CD14-positive monocyte (primary cell): ENCODE results near the gene SUOX. TPM values are rescaled to one million over a fixed set of nuclear protein-coding genes. Genes with fewer than 3 reads are reported as not detected.

ENCODE experiments used
- DNase-seq, 3 donors: peaks; one replicate each; pipeline ENCODE4 v3.0.0-alpha.2; 2011 to 2022
- H2AFZ ChIP-seq: 2 replicates; pipeline ENCODE4 v1.6.0; 2012; ENCODE audit warnings: mild to moderate bottlenecking, low read depth, low read length, inconsistent platforms; ENCODE audit not compliant: insufficient read depth, poor library complexity, severe bottlenecking
- H3K27ac ChIP-seq, 2 donors: 1 replicate in 1 of 2; 2 replicates in 1 of 2; pipeline ENCODE4 v1.5.1; 2012 to 2013; ENCODE audit warnings: low read length in 2 of 2, control low read depth in 1 of 2, inconsistent platforms in 1 of 2, low read depth in 1 of 2, mild to moderate bottlenecking in 1 of 2
- H3K27me3 ChIP-seq, 2 donors: one replicate each; pipeline versions ENCODE4 v1.6.0 to v1.6.1; 2011 to 2013; ENCODE audit warnings: low read length in 2 of 2; ENCODE audit not compliant: control insufficient read depth in 2 of 2, insufficient read depth in 2 of 2
- H3K36me3 ChIP-seq, 2 donors: replicated peaks in 1 of 2; 1 replicate in 1 of 2; 2 replicates in 1 of 2; pipeline versions ENCODE4 v1.5.1 to v1.6.1; 2012 to 2013; ENCODE audit warnings: low read length in 2 of 2, control low read depth in 1 of 2, inconsistent platforms in 1 of 2, mild to moderate bottlenecking in 1 of 2; ENCODE audit not compliant: insufficient read depth in 2 of 2, control insufficient read depth in 1 of 2
- H3K4me1 ChIP-seq, 2 donors: 1 replicate in 1 of 2; 2 replicates in 1 of 2; pipeline versions ENCODE4 v1.5.1 to v1.6.1; 2012 to 2013; ENCODE audit warnings: low read length in 2 of 2, control low read depth in 1 of 2, inconsistent platforms in 1 of 2, mild to moderate bottlenecking in 1 of 2, moderate library complexity in 1 of 2; ENCODE audit not compliant: insufficient read depth in 2 of 2, control insufficient read depth in 1 of 2
- H3K4me2 ChIP-seq: replicated peaks from 2 replicates; pipeline ENCODE3; 2012; ENCODE audit warnings: low read length, moderate library complexity, mild to moderate bottlenecking; ENCODE audit not compliant: poor library complexity, severe bottlenecking; ENCODE audit errors: extremely low read depth
- H3K4me3 ChIP-seq, 3 experiments: fragments of 200-600 bp in 1 of 3; sonication (generic) in 1 of 3; replicated peaks in 1 of 3; 1 replicate in 2 of 3; 2 replicates in 1 of 3; pipeline ENCODE4 v1.5.1; 2011 to 2013; ENCODE audit warnings: low read length in 3 of 3, mild to moderate bottlenecking in 3 of 3, control low read depth in 2 of 3, low read depth in 2 of 3, inconsistent platforms in 1 of 3, moderate library complexity in 1 of 3
- H3K79me2 ChIP-seq: 2 replicates; pipeline ENCODE4 v1.6.0; 2012; ENCODE audit warnings: mild to moderate bottlenecking, control low read depth, inconsistent platforms, low read length, moderate library complexity; ENCODE audit not compliant: insufficient read depth
- H3K9ac ChIP-seq: 2 replicates; pipeline ENCODE4 v1.6.0; 2017; ENCODE audit warnings: low read length, mild to moderate bottlenecking; ENCODE audit not compliant: insufficient read depth, poor library complexity, severe bottlenecking
- H3K9me3 ChIP-seq, 2 donors: replicated peaks in 1 of 2; 1 replicate in 1 of 2; 2 replicates in 1 of 2; pipeline versions ENCODE4 v1.5.1 to v1.6.1; 2012 to 2013; ENCODE audit warnings: low read length in 2 of 2, control low read depth in 1 of 2; ENCODE audit not compliant: control insufficient read depth in 1 of 2, insufficient read depth in 1 of 2
- H4K20me1 ChIP-seq: 2 replicates; pipeline ENCODE4 v1.6.0; 2012; ENCODE audit warnings: mild to moderate bottlenecking, low read length, control low read depth, moderate library complexity; ENCODE audit not compliant: insufficient read depth
- H3K27ac Mint-ChIP-seq, 7 donors: one replicate each; pipeline ENCODE4 v1.8.0; 2020; ENCODE audit warnings: mild to moderate bottlenecking in 7 of 7, mixed read lengths in 7 of 7, moderate library complexity in 6 of 7, inconsistent platforms in 2 of 7
- H3K27me3 Mint-ChIP-seq, 3 donors: one replicate each; pipeline ENCODE4 v1.8.0; 2021 to 2022; ENCODE audit warnings: low read depth in 3 of 3, mild to moderate bottlenecking in 3 of 3, mixed read lengths in 3 of 3, moderate library complexity in 3 of 3, inconsistent platforms in 1 of 3
- H3K36me3 Mint-ChIP-seq, 2 donors: one replicate each; pipeline ENCODE4 v1.8.0; 2020; ENCODE audit warnings: mixed read lengths in 2 of 2, inconsistent platforms in 1 of 2, mild to moderate bottlenecking in 1 of 2
- H3K4me1 Mint-ChIP-seq: one replicate; pipeline ENCODE4 v1.8.0; 2020; ENCODE audit warnings: mild to moderate bottlenecking, mixed read lengths
- H3K4me3 Mint-ChIP-seq, 2 donors: one replicate each; pipeline ENCODE4 v1.8.0; 2020; ENCODE audit warnings: mild to moderate bottlenecking in 2 of 2, mixed read lengths in 2 of 2, moderate library complexity in 1 of 2
- H3K9me3 Mint-ChIP-seq, 7 donors: one replicate each; pipeline ENCODE4 v1.8.0; 2020 to 2022; ENCODE audit warnings: mixed read lengths in 7 of 7, mild to moderate bottlenecking in 6 of 7, moderate library complexity in 6 of 7, inconsistent platforms in 2 of 7
- CTCF ChIP-seq: fragments of 200-600 bp; IDR thresholded peaks from one replicate; pipeline ENCODE4 v1.8.0; 2022; ENCODE audit warnings: antibody characterized with exemption, mild to moderate bottlenecking
- WGBS: methylation state at CpG from one replicate; pipeline ENCODE4 v1.1.5; 2013; ENCODE audit warnings: missing lambda C conversion rate; ENCODE audit not compliant: insufficient coverage; 5-methylcytosine and 5-hydroxymethylcytosine counted together
- intact Hi-C, 2 donors: fragments of 100-400 bp; cut with micrococcal nuclease; formaldehyde crosslinking; loops; one replicate each; pipeline versions ENCODE4 v1.15.0 to v1.15.1; 2023
- polyA plus RNA-seq, 3 donors: library from polyadenylated mRNA; depleted of rRNA in 1 of 3; unstranded in 2 of 3; stranded (reverse) in 1 of 3; fragments of 300-500 nt in 2 of 3; fragments of >200 nt in 1 of 3; fragmentation: Illumina TruSeq in 2 of 3; gene quantifications; 1 replicate in 2 of 3; 2 replicates in 1 of 3; pipeline ENCODE4 v1.2.3, GENCODE V29; 2012 to 2021

SUOX gene
- polyA plus RNA-seq, 3 donors = 9.7 to 17.1 (median 14.4) TPM

DNA sequence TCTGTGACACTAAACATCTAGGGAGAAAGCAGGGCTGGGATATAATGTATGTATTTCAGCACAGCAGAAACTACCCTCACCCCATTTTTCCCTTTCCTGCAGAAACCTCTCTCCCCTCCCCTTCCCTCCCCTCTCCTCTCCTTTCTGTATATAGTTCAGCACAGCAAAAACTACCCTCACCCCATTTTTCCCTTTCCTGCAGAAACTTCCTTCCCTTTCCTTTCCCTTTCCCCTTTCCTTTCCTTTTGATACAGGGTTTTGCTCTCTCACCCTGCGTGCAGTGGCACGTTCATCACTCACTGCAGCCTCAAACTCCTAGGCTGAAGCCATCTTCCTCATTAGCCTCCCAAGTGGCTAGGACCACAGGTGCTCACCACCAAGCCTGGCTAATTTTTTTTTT is 33.3 kb upstream of the SUOX start:
- Histone ChIP-seq H3K4me2 (no peak overlapping the region), H3K9ac (no peak overlapping the region), H3K4me1 (peaks cover 15 to 22% of the 10 kb centered on the region in 2 donors), H3K27ac (no peak overlapping the region), H3K36me3 (no peaks in the 10 kb centered on the region), H2AFZ (no peak overlapping the region), H3K27me3 (no peaks in the 10 kb centered on the region), H3K9me3 (no peaks in the 10 kb centered on the region), H4K20me1 (no peaks in the 10 kb centered on the region), H3K4me3 (no peak overlapping the region), H3K79me2 (peaks cover 14% of the 10 kb centered on the region)
- Mint-ChIP-seq H3K4me3 (no peak overlapping the region), H3K36me3 (no peaks in the 10 kb centered on the region), H3K27ac (no peak overlapping the region), H3K4me1 (peaks cover 23% of the 10 kb centered on the region), H3K9me3 (no peaks in the 10 kb centered on the region), H3K27me3 (peaks cover 2 to 3% (median 2%) of the 10 kb centered on the region in 3 donors)
- DNase-seq = no peak
- TF ChIP-seq CTCF = no peak
- intact Hi-C loops = no loop called here
- WGBS = 94% methylated on average over 2 of the region's 2 CpGs

DNA sequence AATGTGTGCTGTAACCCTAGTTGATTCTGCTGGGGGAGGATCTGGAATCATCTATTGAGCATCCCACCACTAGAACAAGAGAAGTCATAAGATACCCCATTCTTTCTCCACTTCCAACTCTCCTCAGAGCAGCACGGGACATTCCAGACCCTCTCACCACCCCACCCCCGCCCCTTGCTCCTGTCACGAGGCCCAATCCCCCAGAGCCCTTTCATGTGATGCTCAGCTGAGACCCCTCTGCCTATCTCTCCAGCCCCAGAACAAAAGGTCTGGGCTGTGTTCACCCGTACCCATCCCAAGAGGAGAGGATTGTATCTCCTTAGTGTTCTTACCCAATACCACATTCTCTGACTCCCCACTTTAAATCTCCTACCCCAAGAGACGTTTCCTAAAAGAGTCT is 31.8 kb upstream of the SUOX start:
- peaks cover 14% of the 10 kb centered on the region for H3K79me2 ChIP-seq
- no peaks in the 10 kb centered on the region for H3K9me3 ChIP-seq
- Mint-ChIP-seq H3K36me3 (no peaks in the 10 kb centered on the region), H3K27ac (peak overlapping the region in 1 of 7 donors; percentile 89), H3K9me3 (no peaks in the 10 kb centered on the region), H3K4me1 (peaks cover 23% of the 10 kb centered on the region), H3K27me3 (peaks cover 0 to 2% (median 2%) of the 10 kb centered on the region in 3 donors), H3K4me3 (no peak overlapping the region)
- peaks cover 15 to 22% of the 10 kb centered on the region in 2 donors for H3K4me1 ChIP-seq
- peak overlapping the region; percentile 99 for H2AFZ ChIP-seq
- H3K27ac ChIP-seq = no peak overlapping the region
- no peaks in the 10 kb centered on the region for H4K20me1 ChIP-seq
- intact Hi-C loops = loop anchor here in 1 of 2 donors (5.0 kb wide), 1 partner anchor 33 kb away; the partner anchor contains the start of gene DGKA
- no peaks in the 10 kb centered on the region for H3K27me3 ChIP-seq
- 67% methylated on average over 1 of the region's 5 CpGs for WGBS
- H3K4me3 ChIP-seq = no peak overlapping the region
- no peak for TF ChIP-seq CTCF
- H3K36me3 ChIP-seq = no peaks in the 10 kb centered on the region
- no peak overlapping the region for H3K9ac ChIP-seq
- no peak for DNase-seq
- H3K4me2 ChIP-seq = no peak overlapping the region
